Transverse colon (tissue), 4 donors: ENCODE data around the gene CNDP1.

Source experiments
- CTCF ChIP-seq, 5 experiments: fragments of 200-600 bp in 3 of 5; fragments of 450-650 bp in 2 of 5; sonication (generic) in 3 of 5; IDR thresholded peaks; 1 replicate in 2 of 5; 2 replicates in 3 of 5; pipeline ENCODE4 v1.5.1; 2016 to 2017; ENCODE audit warnings: antibody characterized with exemption in 5 of 5, inconsistent platforms in 3 of 5, mild to moderate bottlenecking in 2 of 5, moderate library complexity in 1 of 5
- POLR2AphosphoS5 ChIP-seq, 3 donors: sonication (generic); formaldehyde crosslinking; IDR thresholded peaks; one replicate each; pipeline ENCODE4 v1.6.1; 2016; ENCODE audit warnings: antibody characterized with exemption in 3 of 3

DNA sequence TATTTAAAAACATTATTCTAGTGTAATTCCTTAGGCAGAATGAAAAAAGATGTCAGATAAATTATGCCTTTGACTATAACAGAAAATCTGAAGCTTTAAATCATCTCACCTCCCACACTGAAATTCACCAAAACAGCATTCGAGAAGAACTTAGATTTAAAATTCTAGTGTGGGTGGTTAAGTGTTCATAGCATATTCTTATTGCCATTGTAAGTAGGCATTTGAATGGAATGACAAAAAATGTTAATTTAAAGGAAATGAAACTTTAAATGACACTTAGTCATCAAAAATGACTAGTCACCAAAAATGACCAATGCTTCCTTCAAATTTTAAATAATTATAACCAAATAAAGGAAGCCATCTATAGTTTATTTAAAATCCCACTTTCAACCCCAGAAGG, 56.4 kb downstream of the CNDP1 start:
- TF ChIP-seq POLR2AphosphoS5 (IDR thresholded peaks at IDR 0.05) (no peak), CTCF (IDR thresholded peaks at IDR 0.05) (no peak)
